NCI-H1930 (cell line): ENCODE measurements around the gene CXCL3.
"Not testable (repeated sequence)": the region's sequence is repeated elsewhere in the genome, so short reads cannot be mapped to it uniquely, and the experiment has no call there.

Experiments used
- DNase-seq, 2 experiments: peaks; one replicate each; lab custom pipeline; 2025; lab: John Stamatoyannopoulos, UW

The CXCL3 gene

GRCh38 chr4:74038425-74039314 is at the start of gene CXCL3:
TSS of gene CXCL3 (minus strand) at chr4:74038689. CDS start at chr4:74038611, 78 bp downstream.
- peak in 1 of 2 experiments; percentile 39 for DNase-seq

GRCh38 chr4:74087481-74087880 is 49.0 kb upstream of the CXCL3 start:
- no peak for DNase-seq

DNA sequence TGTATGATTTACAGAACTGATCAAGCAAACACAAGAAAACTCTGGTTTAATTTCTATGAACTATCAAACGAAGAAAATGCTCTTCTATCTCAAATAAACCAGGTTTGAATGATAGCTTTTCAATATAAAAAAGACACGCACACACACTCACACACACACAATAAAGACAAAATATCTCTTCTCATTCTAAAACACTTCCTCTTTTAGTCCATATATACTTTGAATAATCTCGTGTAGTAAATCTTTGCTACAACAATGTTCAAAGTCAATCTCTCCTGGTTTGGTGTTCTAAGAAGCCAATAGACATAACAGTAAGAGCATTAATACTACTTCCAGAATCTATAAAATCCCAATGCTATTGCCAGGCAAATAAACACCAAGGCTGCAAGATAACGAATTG is 47.2 kb upstream of the CXCL3 start:
- no peak for DNase-seq

DNA sequence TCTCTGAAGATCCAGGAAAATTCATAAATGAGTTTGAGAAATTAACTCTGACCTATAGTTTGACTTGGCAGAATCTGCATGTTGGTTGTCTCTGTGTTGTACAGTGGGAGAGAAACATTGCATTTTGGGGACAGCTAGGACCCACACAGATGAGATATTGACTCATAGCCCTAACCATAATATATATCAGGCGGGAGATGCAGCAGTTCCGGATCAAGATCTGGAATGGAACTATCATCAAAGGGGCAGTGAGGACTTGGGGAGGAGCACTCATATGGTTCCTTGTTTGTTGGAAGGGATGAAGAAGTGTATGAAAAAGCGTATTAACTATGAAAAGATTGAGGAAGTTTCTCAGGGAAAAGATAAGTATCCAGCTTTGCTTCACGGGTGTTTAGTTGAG is 46.5 kb upstream of the CXCL3 start:
- DNase-seq, result no peak

DNA sequence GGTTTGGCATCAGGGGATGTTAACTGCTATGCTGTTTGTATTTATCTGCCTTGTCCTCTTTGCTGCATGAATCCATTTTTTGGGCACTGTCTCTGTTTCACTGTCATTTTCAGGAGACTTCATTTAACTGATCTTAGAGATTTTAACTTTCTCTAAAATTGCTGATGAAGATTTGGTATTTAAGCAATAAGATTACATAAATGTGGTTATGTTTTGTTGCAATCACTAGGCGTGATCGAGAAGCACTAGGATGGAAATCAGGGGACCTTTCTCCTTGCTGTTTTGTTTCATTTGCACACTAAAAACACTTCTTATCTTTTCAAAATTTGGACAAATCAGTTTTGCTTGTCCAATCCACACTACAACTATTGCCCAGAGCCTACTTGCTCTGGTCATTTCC is 45.1 kb upstream of the CXCL3 start:
- DNase-seq, result no peak

DNA sequence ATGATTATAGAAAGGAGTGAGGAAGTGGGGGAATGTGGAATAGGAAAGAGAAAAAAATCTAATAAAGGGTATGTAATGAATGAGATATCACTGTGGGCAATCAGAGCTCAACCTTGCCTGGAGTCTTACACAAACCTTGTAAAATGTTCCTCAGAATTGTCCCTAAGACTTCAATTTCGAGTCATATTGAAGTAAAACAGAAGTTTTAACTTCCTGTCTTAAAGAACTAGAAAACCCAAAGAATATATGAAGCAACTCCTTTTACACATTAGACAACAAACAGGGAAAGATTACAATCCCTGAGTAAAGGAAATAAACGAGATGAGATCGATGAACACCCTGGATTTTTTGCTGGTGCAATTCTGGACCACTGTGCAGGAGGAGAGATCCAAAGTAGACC is 42.5 kb upstream of the CXCL3 start:
- DNase-seq, result no peak

DNA sequence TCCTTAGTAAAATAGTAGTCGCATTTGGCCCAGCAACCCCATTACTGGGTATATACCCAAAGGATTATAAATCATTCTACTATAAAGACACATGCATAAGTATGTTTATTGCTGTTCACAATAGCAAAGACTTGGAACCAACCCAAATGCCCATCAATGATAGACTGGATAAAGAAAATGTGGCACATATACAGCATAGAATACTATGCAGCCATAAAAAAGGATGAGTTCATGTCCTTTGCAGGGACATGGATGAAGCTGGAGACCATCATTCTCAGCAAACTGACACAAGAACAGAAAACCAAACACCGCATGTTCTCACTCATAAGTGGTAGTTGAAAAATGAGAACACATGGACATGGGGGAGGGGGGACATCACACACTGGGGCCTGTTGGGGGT is 41.9 kb upstream of the CXCL3 start:
- not testable (repeated sequence) for DNase-seq

DNA sequence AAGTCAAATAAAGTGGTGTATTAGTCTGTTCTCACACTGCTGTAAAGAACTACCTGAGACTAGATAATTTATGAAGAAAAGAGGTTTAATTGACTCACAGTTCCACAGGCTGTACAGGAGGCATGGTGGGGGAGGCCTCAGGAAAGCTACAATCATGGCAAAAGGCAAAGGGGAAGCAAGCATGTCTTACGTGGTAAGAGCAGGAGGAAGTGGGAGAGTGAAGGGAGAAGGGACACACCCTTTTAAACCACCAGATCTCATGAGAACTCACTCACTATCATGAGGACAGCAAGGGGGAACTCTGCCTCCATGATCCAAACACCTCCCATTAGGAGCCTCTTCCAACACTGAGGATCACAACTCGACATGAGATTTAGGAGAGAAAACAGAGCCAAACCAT is 40.5 kb upstream of the CXCL3 start:
- not testable (repeated sequence) for DNase-seq

DNA sequence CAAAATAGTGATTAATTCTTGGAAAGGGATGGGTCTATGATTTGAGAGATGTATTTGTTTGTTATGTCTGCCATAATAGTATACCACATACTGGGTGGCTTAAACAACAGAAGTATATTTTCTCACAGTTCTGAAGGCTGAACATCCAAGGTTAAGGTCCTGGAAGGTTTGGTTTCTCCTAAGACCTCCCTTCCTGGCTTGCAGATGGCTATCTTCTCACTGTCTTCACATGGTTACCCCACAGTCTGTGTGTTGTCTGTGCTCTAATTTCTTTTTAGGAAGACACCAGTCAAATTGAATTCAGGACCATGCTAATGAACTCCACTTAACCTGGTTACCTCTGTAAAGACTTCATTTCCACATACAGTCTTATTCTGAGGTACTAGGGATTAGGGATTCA is 34.9 kb upstream of the CXCL3 start:
- no peak for DNase-seq

- DNase-seq, result no peak
Measured at GRCh38 chr4:74072739-74073138, 34.2 kb upstream of the CXCL3 start.

- no peak for DNase-seq
Measured at GRCh38 chr4:74067586-74067985, 29.1 kb upstream of the CXCL3 start.

DNA sequence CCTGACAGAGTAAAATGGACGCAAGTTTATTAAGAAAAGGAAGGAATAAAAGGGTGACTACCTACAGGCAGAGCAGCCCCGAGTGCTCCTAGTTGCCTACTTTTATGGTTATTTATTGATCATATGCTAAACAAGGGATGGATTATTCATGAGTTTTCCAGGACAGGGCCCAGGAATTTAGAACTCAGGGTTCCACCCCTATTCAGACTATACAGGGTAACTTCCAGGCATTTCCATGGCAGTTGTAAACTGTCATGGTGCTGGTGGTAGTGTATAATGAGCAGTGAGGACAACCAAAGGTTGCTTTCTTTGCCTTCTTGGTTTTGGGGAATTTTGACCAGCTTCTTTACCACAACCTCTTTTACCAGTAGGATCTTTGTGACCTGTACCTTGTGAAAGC is 27.7 kb upstream of the CXCL3 start:
- DNase-seq, result no peak

- no peak for DNase-seq
Measured at GRCh38 chr4:74065115-74065642, 26.7 kb upstream of the CXCL3 start.

DNA sequence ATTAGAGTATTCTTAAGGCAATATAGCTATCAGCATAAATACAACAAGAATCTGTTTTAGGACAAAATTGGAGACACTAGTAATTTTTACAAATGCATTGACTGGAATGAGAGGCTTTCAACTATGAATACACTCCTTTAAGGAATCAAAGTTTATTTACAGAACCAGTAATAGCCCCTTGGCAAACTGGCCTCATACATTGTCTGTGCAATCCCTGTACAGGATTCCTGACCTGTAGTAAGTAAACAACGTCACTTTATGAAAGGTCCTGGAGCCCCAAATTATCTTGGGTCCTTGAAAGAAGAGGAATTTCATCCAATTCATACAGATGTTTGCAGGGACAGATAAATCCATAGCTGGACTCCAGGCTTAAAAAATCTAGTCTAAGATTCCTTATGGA is 25.4 kb upstream of the CXCL3 start:
- no peak for DNase-seq

GRCh38 chr4:74062953-74063352 is 24.5 kb upstream of the CXCL3 start:
- DNase-seq, result no peak

DNA sequence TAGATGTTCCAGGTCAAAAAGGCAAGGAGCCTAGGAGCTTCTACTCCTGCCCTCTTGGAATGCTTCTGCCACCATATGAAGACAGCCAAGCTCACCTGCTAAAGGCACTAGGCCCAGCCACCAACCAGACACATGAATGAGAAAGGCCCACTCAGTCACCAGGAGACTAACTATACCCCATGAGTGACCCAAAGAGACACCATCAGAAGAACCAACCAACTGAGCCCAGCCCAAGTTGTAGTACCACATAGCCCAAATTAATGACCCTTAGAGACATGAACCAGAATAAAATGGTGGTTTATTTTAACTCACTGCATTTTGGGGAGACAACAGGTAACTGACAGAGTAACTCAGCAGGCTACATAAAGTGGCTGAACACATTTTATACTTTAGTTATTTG is 22.9 kb upstream of the CXCL3 start:
- no peak for DNase-seq

DNA sequence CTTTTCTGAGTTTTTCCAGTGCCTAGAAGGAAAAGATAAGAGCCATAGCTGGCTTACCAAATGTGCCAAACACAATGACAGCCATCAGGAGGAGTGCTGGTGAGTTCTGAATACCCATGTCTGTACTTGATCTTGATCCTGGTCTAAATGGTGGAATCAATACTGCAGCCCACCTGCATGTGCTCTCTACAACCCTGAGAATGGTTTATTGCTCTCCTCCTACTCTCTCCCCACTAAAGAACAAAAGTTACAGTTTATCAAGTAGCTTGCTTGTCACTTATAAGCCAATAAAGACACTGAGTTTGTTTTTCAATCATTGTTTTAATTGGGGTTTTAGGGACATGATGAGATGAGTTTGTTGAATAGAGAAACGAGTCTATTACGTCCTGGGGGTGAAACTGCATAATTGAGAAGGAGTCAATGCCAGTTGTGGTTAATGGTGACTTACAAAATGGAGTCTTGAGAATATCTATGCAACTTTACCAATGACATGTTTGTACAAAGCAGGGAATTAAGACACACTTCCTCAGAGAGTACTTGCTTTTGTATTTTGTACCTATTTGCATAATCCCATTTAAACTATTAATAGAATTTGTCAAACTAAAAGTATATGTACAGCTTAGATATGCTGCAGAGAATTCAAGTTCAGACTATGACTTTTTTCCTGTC is 20.8 kb upstream of the CXCL3 start:
- DNase-seq, result no peak

DNA sequence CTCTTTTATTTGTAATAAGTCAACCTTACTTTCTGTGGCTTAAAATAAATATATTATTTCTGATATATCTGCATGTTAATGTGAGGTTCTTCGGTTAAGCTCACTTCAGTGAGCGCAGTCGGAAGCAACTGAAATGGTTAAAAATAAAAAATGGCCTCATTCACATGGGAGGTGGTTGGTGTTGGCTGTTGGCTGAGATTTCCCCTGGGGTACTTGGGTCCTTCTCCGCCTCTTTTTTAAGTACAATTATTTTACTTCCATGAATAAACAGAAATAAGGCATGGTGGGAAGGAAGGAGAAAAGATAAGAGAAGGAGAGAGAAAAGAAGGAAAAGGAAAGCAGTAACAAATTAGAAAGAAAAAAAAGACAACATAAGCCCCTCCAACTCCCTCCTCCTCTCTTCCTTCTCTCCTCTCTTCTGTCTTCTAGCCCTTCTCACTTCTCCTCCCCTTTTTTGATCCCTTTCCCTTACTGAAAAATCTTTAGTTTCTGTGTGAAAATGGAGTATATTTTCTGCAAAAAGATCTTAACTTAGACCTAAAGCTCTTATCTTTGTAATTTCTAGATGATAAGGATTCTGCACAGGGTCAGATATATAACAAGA is 19.7 kb upstream of the CXCL3 start:
- DNase-seq, result no peak

- no peak for DNase-seq
Measured at GRCh38 chr4:74057588-74057987, 19.1 kb upstream of the CXCL3 start.

DNA sequence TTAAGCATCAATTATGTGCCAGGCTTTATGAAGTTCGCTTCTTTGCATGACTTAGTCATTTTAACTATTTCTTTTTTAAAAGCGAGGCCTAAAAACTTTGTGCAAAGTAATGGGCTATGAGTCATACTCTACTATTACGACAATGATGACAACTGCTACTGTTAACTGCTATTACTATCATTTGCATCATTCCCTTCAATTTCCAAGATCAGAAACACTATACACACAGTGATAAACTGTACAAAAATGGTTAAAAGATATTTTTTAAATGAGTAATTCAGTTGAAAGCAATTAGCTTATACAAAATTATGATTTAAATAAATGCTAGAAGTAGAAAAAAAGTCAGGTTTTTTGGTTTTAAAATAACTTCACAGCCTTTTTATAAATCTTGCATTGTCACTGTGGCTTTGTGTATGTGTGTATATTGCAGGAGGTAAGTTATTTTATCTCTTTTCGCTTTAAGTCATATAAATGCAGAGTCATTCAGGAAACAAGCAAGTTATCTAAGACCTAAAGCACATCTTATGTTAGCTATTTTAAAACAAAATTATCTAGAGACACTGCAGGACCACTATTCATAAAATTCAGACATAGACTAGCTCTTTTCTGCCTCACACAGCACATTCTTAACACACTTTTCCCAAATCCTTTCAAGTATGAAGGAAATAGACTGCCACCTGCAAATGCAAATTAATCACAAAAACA is 18.5 kb upstream of the CXCL3 start:
- no peak for DNase-seq

DNA sequence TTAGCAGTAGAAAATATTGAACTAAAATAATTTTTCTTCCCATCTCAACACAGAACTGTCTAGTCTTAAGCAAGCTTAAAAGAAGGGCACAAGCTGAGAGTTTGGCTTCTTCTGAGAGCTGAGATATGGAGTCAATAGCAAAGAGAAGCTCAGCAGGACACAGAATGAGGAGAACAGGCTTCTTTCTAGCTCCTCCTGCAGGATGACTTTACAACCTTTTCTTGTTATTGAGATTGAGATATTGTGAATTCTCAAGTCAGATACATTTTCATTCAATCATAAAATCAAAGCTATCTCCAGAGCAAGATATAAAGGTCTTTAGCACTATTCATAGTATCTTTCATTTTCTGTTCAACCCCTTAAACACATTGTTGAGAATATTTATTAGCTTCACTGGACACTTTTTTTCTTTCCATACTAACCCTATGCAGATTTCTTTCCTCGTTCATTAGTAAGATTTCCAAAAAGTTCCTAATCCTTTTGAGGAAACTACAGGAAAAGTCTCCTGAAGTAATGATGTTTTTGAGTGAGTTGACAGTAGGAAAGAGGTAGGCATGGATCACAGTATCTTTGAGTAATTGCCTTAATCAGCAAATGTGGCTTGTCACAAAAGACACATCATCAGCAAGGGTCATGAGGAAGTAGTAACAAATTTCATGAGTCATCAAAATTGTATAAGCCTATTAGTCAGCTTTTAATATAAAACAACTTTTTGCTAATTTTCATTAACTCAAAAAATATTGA is 17.8 kb upstream of the CXCL3 start:
- DNase-seq, result no peak
